ENCODE measurements around the gene ZFAND2B.
"Not testable (repeated sequence)": the region's sequence is repeated elsewhere in the genome, so short reads cannot be mapped to it uniquely, and the experiment has no call there.

The ZFAND2B gene

GRCh38 chr2:219253753-219254589, 47.4 kb downstream of the ZFAND2B start, which contains the start of gene TUBA4A:
Gene TUBA4A, minus strand, starts transcription at chr2:219253918. Its CDS starts 60 bp downstream, at chr2:219253858.
- DNase-seq, result peak; percentile 92

- peak; percentile 65 for DNase-seq
Observed at GRCh38 chr2:219254590-219255201, 48.1 kb downstream of the ZFAND2B start.

GRCh38 chr2:219258942-219259341, 52.4 kb downstream of the ZFAND2B start:
- DNase-seq, result not testable (repeated sequence)
